Endothelial cell of umbilical vein (primary cell): Measurements from ENCODE around the gene DCAF6. TPM values are rescaled to one million over a fixed set of nuclear protein-coding genes. Genes with fewer than 3 reads are reported as not detected.

Experiments used
- BruUV-seq: library from RNA; stranded (reverse); fragments of 400-500 nt; replicated peaks from 2 replicates; lab custom pipeline; 2021; lab: Mats Ljungman, UMichigan
- CTCF ChIA-PET: fragments of 300-600, 350-600 bp; sonication (Branson Sonifier 250); formaldehyde crosslinking; loops from one replicate; lab custom pipeline; 2021; ENCODE audit warnings: antibody characterized with exemption, inconsistent platforms; lab: Charles Lee
- POLR2A ChIA-PET: fragments of 300-600, 350-600 bp; sonication (Branson Sonifier 250); formaldehyde crosslinking; loops from one replicate; lab custom pipeline; 2021; ENCODE audit warnings: antibody characterized with exemption, inconsistent platforms; lab: Charles Lee
- DNase-seq: peaks from one replicate; pipeline ENCODE4 v3.0.0-alpha.2; 2011; ENCODE audit warnings: low read depth, low spot score
- FAIRE-seq: peaks from 2 replicates; lab custom pipeline; 2011; peaks lifted over from hg19 to GRCh38; lab: Jason Lieb, UNC
- H2AFZ ChIP-seq: 2 replicates; pipeline ENCODE4 v1.6.0; 2012; ENCODE audit warnings: low read depth, low read length, control low read depth, inconsistent platforms
- H3K27ac ChIP-seq: 2 replicates; pipeline ENCODE4 v1.5.1; 2011; ENCODE audit warnings: low read depth, mild to moderate bottlenecking, control low read depth, low read length, moderate library complexity; ENCODE audit not compliant: insufficient read depth
- H3K27me3 ChIP-seq, 2 experiments: 2 replicates each; pipeline versions ENCODE4 v1.6.0 to v1.6.1; 2011; ENCODE audit warnings: low read length in 2 of 2, mixed read lengths in 1 of 2; ENCODE audit not compliant: control insufficient read depth in 2 of 2, insufficient read depth in 2 of 2
- H3K36me3 ChIP-seq, 2 experiments: 2 replicates in 1 of 2; 3 replicates in 1 of 2; pipeline ENCODE4 v1.5.1; 2011; ENCODE audit warnings: low read length in 2 of 2, mild to moderate bottlenecking in 1 of 2, moderate library complexity in 1 of 2; ENCODE audit not compliant: control insufficient read depth in 2 of 2, insufficient read depth in 2 of 2; ENCODE audit errors: extremely low read depth in 1 of 2
- H3K4me1 ChIP-seq: 3 replicates; pipeline ENCODE4 v1.5.1; 2011; ENCODE audit warnings: mild to moderate bottlenecking, low read length; ENCODE audit not compliant: control insufficient read depth, insufficient read depth; ENCODE audit errors: extremely low read depth
- H3K4me2 ChIP-seq: 2 replicates; pipeline ENCODE4 v1.6.1; 2011; ENCODE audit warnings: low read length, control low read depth, mixed read lengths; ENCODE audit not compliant: insufficient read depth
- H3K4me3 ChIP-seq, 3 experiments: fragments of 200-600 bp in 1 of 3; sonication (generic), shearing (Covaris generic) in 1 of 3; replicated peaks in 1 of 3; 2 replicates each; pipeline ENCODE4 v1.5.1; 2011 to 2016; ENCODE audit warnings: control low read depth in 3 of 3, low read length in 3 of 3, mild to moderate bottlenecking in 2 of 3, inconsistent platforms in 1 of 3, low read depth in 1 of 3, moderate library complexity in 1 of 3; ENCODE audit not compliant: insufficient read depth in 1 of 3
- H3K79me2 ChIP-seq: 2 replicates; pipeline ENCODE4 v1.6.0; 2012; ENCODE audit warnings: low read length, inconsistent platforms; ENCODE audit not compliant: control insufficient read depth, insufficient read depth
- H3K9ac ChIP-seq: replicated peaks from 2 replicates; pipeline ENCODE3; 2011; ENCODE audit warnings: low read length, control low read depth; ENCODE audit not compliant: insufficient read depth; ENCODE audit errors: extremely low read depth
- H3K9me1 ChIP-seq: replicated peaks from 3 replicates; pipeline ENCODE4 v1.6.0; 2011; ENCODE audit warnings: mild to moderate bottlenecking, low read length; ENCODE audit not compliant: control insufficient read depth, insufficient read depth; ENCODE audit errors: extremely low read depth
- H3K9me3 ChIP-seq: replicated peaks from 2 replicates; pipeline ENCODE4 v1.5.1; 2012; ENCODE audit warnings: low read length, inconsistent platforms; ENCODE audit not compliant: control insufficient read depth, insufficient read depth
- H4K20me1 ChIP-seq: replicated peaks from 2 replicates; pipeline ENCODE3; 2011; ENCODE audit warnings: mild to moderate bottlenecking, low read length; ENCODE audit not compliant: control insufficient read depth, insufficient read depth; ENCODE audit errors: extremely low read depth
- EZH2 ChIP-seq: IDR thresholded peaks from 2 replicates; pipeline ENCODE4 v1.6.1; 2012; ENCODE audit warnings: borderline replicate concordance, low read depth, mild to moderate bottlenecking, moderate library complexity, low read length, inconsistent platforms; ENCODE audit not compliant: severe bottlenecking
- FOS ChIP-seq: IDR thresholded peaks from 2 replicates; pipeline ENCODE4 v1.6.1; 2011; ENCODE audit warnings: mild to moderate bottlenecking, low read length, moderate library complexity, borderline replicate concordance; ENCODE audit not compliant: insufficient read depth
- GATA2 ChIP-seq: IDR thresholded peaks from 2 replicates; pipeline ENCODE4 v1.7.0; 2011; ENCODE audit warnings: low read depth, mild to moderate bottlenecking, moderate library complexity, mixed read lengths, low read length; ENCODE audit not compliant: insufficient read length, insufficient read depth
- JUN ChIP-seq: IDR thresholded peaks from 2 replicates; pipeline ENCODE4 v1.6.1; 2011; ENCODE audit warnings: borderline replicate concordance, low read depth; ENCODE audit not compliant: insufficient read length, insufficient read depth
- MYC ChIP-seq: IDR thresholded peaks from one replicate; pipeline ENCODE4 v1.6.1; 2011; ENCODE audit warnings: mild to moderate bottlenecking, low read depth, low read length
- POLR2A ChIP-seq: IDR thresholded peaks from 2 replicates; pipeline ENCODE4 v1.6.1; 2012; ENCODE audit warnings: low read depth, mild to moderate bottlenecking, control low read depth, low read length
- POLR2AphosphoS5 ChIP-seq: IDR thresholded peaks from 2 replicates; pipeline ENCODE4 v1.6.1; 2012; ENCODE audit warnings: low read depth, mild to moderate bottlenecking, control low read depth, low read length, moderate library complexity; ENCODE audit not compliant: insufficient read depth
- dilution Hi-C: fragments of 300-500 bp; cut with MboI; formaldehyde crosslinking; loops from one replicate; pipeline ENCODE4 v1.15.0; 2019; ENCODE audit warnings: low sequenced_read_pairs; ENCODE audit not compliant: extremely low pct_ligation_motif_present
- intact Hi-C: fragments of 100-400 bp; cut with micrococcal nuclease; formaldehyde crosslinking; loops from one replicate; pipeline ENCODE4 v1.10.0; 2022
- polyA plus RNA-seq, 4 experiments: library from polyadenylated mRNA; depleted of rRNA in 3 of 4; stranded (reverse) in 3 of 4; unstranded in 1 of 4; fragments of >200 nt; gene quantifications; 2 replicates each; pipeline versions ENCODE4 v1.2.1 to v1.2.3, GENCODE V29; 2011 to 2012; ENCODE audit warnings: missing spikeins in 1 of 4
- total RNA-seq: library from RNA; stranded (reverse); gene quantifications from 2 replicates; pipeline ENCODE4 v1.2.3, GENCODE V29; 2021
- TF ChIP-seq, protein P1 (sequence below): IDR thresholded peaks from 2 replicates; pipeline ENCODE4 v1.6.1; 2011; ENCODE audit not compliant: insufficient read depth, insufficient read length
- TF ChIP-seq, protein P2 (sequence below), 2 donors: IDR thresholded peaks; 1 replicate in 1 of 2; 2 replicates in 1 of 2; pipeline ENCODE4 v1.5.1; 2011; ENCODE audit warnings: low read length in 2 of 2, mild to moderate bottlenecking in 2 of 2, moderate library complexity in 2 of 2, control low read depth in 1 of 2, inconsistent platforms in 1 of 2, low read depth in 1 of 2; ENCODE audit not compliant: insufficient read depth in 1 of 2; ENCODE audit errors: extremely low read depth in 1 of 2

DCAF6 gene
- total and polyA plus RNA-seq, 2 donors (not counting 3 experiments of a cell fraction or from before 2014, with no cell fraction given): 28.6 to 39.4 TPM

DNA sequence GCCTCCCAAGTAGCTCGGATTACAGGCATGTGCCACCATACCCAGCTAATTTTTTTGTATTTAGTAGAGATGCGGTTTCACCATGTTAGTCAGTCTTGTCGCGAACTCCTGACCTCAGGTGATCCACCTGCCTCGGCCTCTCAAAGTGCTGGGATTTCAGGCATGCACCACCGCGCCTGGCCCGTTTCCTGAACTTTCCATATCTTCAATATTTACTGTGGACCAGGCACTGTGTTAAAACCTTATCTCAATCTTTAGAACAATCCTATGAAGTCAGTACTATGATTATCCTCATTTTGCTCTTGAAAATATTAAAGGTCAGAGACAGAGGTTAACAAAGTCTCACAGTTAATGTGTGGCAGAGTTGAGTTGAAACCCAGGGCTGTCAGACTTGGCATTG is 20.9 kb upstream of the DCAF6 start:
- Histone ChIP-seq H4K20me1 (no peaks in the 10 kb centered on the region), H3K9me1 (no peaks in the 10 kb centered on the region), H3K27me3 (no peaks in the 10 kb centered on the region), H3K9ac (no peak overlapping the region), H3K27ac (no peak overlapping the region), H3K4me2 (no peak overlapping the region), H3K36me3 (no peaks in the 10 kb centered on the region), H3K4me1 (no peaks in the 10 kb centered on the region), H3K4me3 (no peak overlapping the region), H3K79me2 (no peaks in the 10 kb centered on the region), H3K9me3 (no peaks in the 10 kb centered on the region), H2AFZ (no peak overlapping the region)
- no TSS peak for BruUV-seq
- TF ChIP-seq POLR2AphosphoS5 (no peak), POLR2A (no peak), JUN (no peak), EZH2 (no peak), GATA2 (no peak), MYC (no peak), FOS (no peak)
- TF ChIP-seq, protein P1, sequence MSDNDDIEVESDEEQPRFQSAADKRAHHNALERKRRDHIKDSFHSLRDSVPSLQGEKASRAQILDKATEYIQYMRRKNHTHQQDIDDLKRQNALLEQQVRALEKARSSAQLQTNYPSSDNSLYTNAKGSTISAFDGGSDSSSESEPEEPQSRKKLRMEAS: no peak
- TF ChIP-seq, protein P2, sequence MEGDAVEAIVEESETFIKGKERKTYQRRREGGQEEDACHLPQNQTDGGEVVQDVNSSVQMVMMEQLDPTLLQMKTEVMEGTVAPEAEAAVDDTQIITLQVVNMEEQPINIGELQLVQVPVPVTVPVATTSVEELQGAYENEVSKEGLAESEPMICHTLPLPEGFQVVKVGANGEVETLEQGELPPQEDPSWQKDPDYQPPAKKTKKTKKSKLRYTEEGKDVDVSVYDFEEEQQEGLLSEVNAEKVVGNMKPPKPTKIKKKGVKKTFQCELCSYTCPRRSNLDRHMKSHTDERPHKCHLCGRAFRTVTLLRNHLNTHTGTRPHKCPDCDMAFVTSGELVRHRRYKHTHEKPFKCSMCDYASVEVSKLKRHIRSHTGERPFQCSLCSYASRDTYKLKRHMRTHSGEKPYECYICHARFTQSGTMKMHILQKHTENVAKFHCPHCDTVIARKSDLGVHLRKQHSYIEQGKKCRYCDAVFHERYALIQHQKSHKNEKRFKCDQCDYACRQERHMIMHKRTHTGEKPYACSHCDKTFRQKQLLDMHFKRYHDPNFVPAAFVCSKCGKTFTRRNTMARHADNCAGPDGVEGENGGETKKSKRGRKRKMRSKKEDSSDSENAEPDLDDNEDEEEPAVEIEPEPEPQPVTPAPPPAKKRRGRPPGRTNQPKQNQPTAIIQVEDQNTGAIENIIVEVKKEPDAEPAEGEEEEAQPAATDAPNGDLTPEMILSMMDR (IDR thresholded peaks at IDR 0.05; ENCODE audit: extremely low read depth in 1 of 2, insufficient read depth in 1 of 2, low read depth in 1 of 2, low read length in 2 of 2): no peak
- POLR2A ChIA-PET: no interaction called here
- no peak for FAIRE-seq
- CTCF ChIA-PET: interaction anchor here (2.0 kb wide), 1 partner anchor 16 kb away, joined by 4 read pairs; no protein-coding TSS in a partner anchor
- dilution Hi-C loops: no loop called here
- no peak for DNase-seq
- intact Hi-C loops: no loop called here
